ENCODE measurements around the gene ZBTB33. TPM values are rescaled to one million over a fixed set of nuclear protein-coding genes. Genes with fewer than 3 reads are reported as not detected.

Gene ZBTB33
- total and polyA plus RNA-seq, 10 donors, result 4.7 to 23.7 (median 17.4) TPM

DNA sequence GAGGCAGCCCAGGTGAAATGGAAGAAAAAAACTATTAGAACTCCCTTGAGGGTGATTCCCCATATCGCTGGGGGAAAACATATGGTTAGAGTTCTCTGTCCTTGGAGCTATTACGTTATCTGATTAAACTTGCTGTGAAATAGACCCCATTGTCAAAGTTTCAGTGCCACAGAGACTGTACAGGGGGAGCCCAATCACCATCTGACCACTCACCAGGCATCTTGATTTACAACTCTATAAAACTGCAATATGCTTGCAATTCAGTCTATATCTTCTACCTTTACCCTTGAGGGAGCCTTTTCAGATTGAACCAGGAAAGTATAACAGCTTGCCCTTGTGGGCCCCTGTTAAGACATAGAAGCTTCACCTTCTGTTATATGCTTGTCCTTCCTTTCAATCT, 42.4 kb downstream of the ZBTB33 start:
- TF ChIP-seq, protein P1, sequence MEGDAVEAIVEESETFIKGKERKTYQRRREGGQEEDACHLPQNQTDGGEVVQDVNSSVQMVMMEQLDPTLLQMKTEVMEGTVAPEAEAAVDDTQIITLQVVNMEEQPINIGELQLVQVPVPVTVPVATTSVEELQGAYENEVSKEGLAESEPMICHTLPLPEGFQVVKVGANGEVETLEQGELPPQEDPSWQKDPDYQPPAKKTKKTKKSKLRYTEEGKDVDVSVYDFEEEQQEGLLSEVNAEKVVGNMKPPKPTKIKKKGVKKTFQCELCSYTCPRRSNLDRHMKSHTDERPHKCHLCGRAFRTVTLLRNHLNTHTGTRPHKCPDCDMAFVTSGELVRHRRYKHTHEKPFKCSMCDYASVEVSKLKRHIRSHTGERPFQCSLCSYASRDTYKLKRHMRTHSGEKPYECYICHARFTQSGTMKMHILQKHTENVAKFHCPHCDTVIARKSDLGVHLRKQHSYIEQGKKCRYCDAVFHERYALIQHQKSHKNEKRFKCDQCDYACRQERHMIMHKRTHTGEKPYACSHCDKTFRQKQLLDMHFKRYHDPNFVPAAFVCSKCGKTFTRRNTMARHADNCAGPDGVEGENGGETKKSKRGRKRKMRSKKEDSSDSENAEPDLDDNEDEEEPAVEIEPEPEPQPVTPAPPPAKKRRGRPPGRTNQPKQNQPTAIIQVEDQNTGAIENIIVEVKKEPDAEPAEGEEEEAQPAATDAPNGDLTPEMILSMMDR (IDR thresholded peaks at IDR 0.05 in 8 of 11, conservative IDR thresholded peaks at IDR 0.05 in 3 of 11), result no peak
- no peak for TF ChIP-seq POLR2A (IDR thresholded peaks at IDR 0.05)
- no peak for TF ChIP-seq POLR2AphosphoS5 (IDR thresholded peaks at IDR 0.05)
- Histone ChIP-seq H3K4me3 (no peak overlapping the region), H3K36me3 (no peaks in the 10 kb centered on the region), H3K9me3 (no peaks in the 10 kb centered on the region), H3K4me1 (peaks cover 0 to 8% (median 0%) of the 10 kb centered on the region in 6 donors), H3K27me3 (replicated peaks in 1 of 7) (no peaks in the 10 kb centered on the region), H3K27ac (no peak overlapping the region)
- DNase-seq, result no peak
- WGBS, 5 donors, result 50 to 70% (median 67%) methylated on average over 2 of the region's 2 CpGs
- intact Hi-C loops (cut with DNase I; ENCODE audit: low total_unique reads), result no loop called here

DNA sequence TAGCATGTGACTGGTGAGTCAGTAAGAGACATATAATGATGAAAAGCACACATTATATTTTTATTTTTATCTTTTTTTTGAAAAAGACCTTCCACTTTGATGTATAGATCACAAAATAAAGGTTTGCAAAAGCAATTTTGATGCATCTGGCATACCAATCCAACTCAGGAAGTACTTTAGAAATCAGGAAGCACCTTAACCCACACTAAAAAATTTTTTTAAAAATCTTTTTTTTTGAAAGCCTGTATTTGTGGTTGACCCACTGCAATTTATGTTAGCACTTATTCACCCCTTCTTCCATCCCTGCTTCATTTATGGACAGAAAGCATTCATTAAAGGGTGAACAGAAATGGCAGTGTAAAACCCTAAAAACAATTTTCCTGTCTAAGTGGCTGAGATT, 44.0 kb downstream of the ZBTB33 start:
- Histone ChIP-seq H3K4me3 (no peak overlapping the region), H3K27me3 (replicated peaks in 1 of 7) (no peaks in the 10 kb centered on the region), H3K9me3 (no peaks in the 10 kb centered on the region), H3K27ac (no peak overlapping the region), H3K36me3 (no peaks in the 10 kb centered on the region), H3K4me1 (peaks cover 0 to 6% (median 0%) of the 10 kb centered on the region in 6 donors)
- no peak for TF ChIP-seq POLR2AphosphoS5 (IDR thresholded peaks at IDR 0.05)
- TF ChIP-seq POLR2A (IDR thresholded peaks at IDR 0.05), result no peak
- TF ChIP-seq, protein P1 (IDR thresholded peaks at IDR 0.05 in 8 of 11, conservative IDR thresholded peaks at IDR 0.05 in 3 of 11), result no peak
- DNase-seq, result no peak
- intact Hi-C loops (cut with DNase I; ENCODE audit: low total_unique reads), result no loop called here

DNA sequence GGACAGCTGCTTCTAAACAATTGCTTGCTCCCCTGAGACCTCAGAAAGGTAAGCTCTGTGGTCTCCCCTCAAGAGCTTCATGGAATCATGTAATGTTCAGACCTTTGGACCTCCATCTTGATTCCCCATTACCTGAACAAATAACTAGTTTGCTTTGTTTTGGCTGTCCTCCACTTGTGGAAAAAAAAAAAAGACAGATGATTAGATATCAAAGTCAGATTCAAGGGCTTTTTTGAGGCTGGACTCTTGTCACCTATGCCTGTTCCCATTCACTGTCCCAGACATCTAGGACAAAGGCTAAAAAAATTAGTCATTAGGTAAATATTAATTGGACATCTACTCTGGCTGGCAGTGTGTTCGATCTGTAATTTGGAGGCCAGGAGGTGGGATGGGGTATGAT, 47.3 kb downstream of the ZBTB33 start:
- H3K9me3 ChIP-seq, result no peaks in the 10 kb centered on the region
- peaks cover 0 to 6% (median 0%) of the 10 kb centered on the region in 7 donors for H3K27me3 ChIP-seq (replicated peaks in 1 of 7)
- no peak for DNase-seq
- H3K4me3 ChIP-seq, result no peak overlapping the region
- H3K27ac ChIP-seq, result no peak overlapping the region
- 76 to 100% (median 94%) methylated on average over 1 of the region's 1 CpG for WGBS, 5 donors
- TF ChIP-seq POLR2A (IDR thresholded peaks at IDR 0.05) (no peak), POLR2AphosphoS5 (IDR thresholded peaks at IDR 0.05) (no peak)
- TF ChIP-seq, protein P1 (IDR thresholded peaks at IDR 0.05 in 8 of 11, conservative IDR thresholded peaks at IDR 0.05 in 3 of 11), result no peak
- no peaks in the 10 kb centered on the region for H3K36me3 ChIP-seq
- peaks cover 0 to 22% (median 11%) of the 10 kb centered on the region in 6 donors for H3K4me1 ChIP-seq
- intact Hi-C loops (cut with DNase I; ENCODE audit: low total_unique reads), result no loop called here

DNA sequence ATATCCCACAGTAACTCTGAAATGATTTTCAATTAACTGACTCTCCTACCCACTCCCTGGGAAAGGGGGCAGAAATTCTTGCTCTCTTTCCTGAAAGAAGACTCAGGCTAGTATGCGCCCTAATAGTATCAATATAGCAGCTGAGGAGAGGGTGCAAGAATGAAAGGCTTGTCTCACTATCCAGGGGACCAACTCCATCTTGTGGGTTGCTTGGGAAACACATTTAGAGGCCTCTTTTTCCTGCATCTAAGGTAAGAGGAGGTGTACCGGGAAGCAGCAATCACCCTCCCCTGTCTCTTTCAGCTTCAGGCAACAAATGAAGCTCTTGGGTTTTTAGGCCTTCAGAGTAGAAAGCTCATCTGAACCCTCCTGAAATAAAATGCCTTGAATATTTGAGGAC, 49.3 kb downstream of the ZBTB33 start:
- no peak for DNase-seq
- 55 to 77% (median 66%) methylated on average over 2 of the region's 2 CpGs for WGBS, 5 donors
- H3K4me3 ChIP-seq, result no peak overlapping the region
- H3K4me1 ChIP-seq, result peaks cover 0 to 30% (median 14%) of the 10 kb centered on the region in 6 donors
- H3K27me3 ChIP-seq (replicated peaks in 1 of 7), result peaks cover 0 to 6% (median 0%) of the 10 kb centered on the region in 7 donors
- H3K9me3 ChIP-seq, result no peaks in the 10 kb centered on the region
- H3K36me3 ChIP-seq, result no peaks in the 10 kb centered on the region
- TF ChIP-seq, protein P1 (IDR thresholded peaks at IDR 0.05 in 8 of 11, conservative IDR thresholded peaks at IDR 0.05 in 3 of 11), result no peak
- no peak for TF ChIP-seq POLR2AphosphoS5 (IDR thresholded peaks at IDR 0.05)
- peak overlapping the region in 1 of 8 donors; percentile 2 for H3K27ac ChIP-seq
- intact Hi-C loops (cut with DNase I; ENCODE audit: low total_unique reads), result no loop called here
